ENCODE data around the gene TENM4. TPM values are rescaled to one million over a fixed set of nuclear protein-coding genes. Genes with fewer than 3 reads are reported as not detected.

Gene TENM4
- total and polyA plus RNA-seq, 11 donors: 0.08 to 6.4 (median 1.0) TPM

DNA sequence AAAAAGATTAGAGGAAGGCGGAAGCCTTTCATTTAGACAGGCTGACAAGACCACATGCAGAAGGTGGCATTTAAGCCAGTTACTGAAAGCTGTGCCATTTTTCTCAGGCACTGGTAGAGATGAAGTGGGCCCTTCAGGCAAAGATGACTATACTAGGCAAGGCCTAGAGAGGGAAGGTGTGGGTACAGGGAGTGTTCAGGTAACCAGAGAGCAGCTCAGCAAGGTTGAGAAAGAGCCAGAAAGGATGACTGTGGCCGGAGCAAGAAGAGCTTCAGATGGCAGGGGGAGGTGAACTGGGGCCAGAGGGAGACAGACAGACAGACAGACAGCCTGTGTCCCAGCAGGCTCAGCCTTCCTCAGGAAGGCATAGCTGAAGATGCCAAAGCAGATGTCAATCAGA lies 778.0 kb downstream of the TENM4 start:
- no peaks in the 10 kb centered on the region for H3K27me3 ChIP-seq
- no peak overlapping the region for H3K27ac ChIP-seq
- H3K36me3 ChIP-seq: no peaks in the 10 kb centered on the region
- no peaks in the 10 kb centered on the region for H3K4me1 ChIP-seq
- TF ChIP-seq POLR2A (IDR thresholded peaks at IDR 0.05): no peak
- TF ChIP-seq, protein P1, sequence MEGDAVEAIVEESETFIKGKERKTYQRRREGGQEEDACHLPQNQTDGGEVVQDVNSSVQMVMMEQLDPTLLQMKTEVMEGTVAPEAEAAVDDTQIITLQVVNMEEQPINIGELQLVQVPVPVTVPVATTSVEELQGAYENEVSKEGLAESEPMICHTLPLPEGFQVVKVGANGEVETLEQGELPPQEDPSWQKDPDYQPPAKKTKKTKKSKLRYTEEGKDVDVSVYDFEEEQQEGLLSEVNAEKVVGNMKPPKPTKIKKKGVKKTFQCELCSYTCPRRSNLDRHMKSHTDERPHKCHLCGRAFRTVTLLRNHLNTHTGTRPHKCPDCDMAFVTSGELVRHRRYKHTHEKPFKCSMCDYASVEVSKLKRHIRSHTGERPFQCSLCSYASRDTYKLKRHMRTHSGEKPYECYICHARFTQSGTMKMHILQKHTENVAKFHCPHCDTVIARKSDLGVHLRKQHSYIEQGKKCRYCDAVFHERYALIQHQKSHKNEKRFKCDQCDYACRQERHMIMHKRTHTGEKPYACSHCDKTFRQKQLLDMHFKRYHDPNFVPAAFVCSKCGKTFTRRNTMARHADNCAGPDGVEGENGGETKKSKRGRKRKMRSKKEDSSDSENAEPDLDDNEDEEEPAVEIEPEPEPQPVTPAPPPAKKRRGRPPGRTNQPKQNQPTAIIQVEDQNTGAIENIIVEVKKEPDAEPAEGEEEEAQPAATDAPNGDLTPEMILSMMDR (IDR thresholded peaks at IDR 0.05): no peak
- ATAC-seq (no peak), DNase-seq (no peak)
- intact Hi-C loops (cut with DNase I): no loop called here
- WGBS, 4 donors: 92 to 96% (median 93%) methylated on average over 2 of the region's 2 CpGs
- no peaks in the 10 kb centered on the region for H3K9me3 ChIP-seq
- no peak overlapping the region for H3K4me3 ChIP-seq

DNA sequence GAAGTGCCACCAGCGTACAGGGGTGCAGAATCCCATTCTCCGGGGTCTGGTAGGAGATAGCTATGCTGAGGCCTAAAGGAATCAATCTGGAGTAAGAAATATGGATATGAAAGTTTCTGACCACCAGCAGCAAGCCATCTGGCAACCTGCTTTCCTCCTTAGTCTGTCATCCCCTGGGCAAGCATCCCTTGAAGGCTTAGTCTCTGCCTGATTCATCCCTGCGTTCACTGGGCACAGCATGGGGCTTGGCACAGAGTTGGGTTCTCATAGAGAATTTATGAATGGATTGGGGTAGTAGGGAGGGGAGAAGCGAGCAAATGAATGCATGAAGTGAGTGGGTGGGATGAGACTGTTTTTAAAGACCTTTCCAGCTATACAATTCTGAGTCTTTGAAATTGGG lies 780.4 kb downstream of the TENM4 start:
- DNase-seq (no peak), ATAC-seq (no peak)
- TF ChIP-seq POLR2A (IDR thresholded peaks at IDR 0.05): no peak
- WGBS, 4 donors: 89 to 92% (median 91%) methylated on average over 4 of the region's 4 CpGs
- Histone ChIP-seq H3K27ac (no peak overlapping the region), H3K4me3 (no peak overlapping the region), H3K9me3 (no peaks in the 10 kb centered on the region), H3K4me1 (no peaks in the 10 kb centered on the region), H3K27me3 (no peaks in the 10 kb centered on the region), H3K36me3 (no peaks in the 10 kb centered on the region)
- intact Hi-C loops (cut with DNase I): no loop called here

DNA sequence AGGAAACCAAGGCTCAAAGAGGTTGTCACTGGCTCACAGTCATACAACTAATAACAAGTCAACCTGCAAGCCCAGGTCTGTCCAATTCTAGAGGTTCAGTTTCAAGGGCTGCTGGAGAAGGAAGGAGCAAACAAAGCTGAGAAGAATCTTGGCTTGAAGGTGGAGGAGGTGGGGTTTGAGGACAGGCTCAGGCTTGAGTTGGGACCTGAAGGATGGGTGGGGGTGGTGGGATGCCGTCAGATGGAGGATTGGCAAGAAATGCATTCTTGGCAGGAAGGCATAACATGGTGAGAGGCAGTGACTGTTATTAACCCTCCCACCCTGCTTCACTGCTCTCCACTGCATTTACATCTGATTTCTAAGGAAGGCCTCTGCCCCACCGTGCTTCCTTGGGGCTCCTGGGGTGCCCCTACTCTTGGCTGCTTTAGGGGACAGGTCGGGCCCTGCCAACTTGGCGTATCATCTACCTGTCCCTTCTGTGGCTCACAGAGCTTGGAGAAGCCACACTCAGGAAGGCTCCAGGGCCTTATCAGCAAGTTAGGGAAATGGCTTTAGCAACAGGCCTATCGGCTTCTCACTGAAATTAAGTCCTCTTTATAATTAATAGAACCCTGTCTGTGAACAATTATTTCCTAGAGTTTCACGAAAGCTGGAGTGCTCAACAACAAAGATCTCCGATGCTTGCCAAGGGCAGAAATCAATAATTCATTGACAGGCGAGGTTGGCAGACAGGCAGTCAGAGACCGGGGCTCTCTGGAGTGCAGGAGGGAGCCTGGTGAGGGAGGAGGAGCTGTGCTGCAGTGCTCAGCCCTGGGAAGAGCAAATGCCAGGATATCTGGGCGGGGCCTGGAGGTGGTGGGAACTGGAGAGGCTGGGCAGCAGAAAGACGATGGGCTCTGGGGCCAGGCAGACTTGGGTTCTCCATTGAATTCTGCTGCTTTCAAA lies 781.2 kb downstream of the TENM4 start:
- TF ChIP-seq, protein P1 (IDR thresholded peaks at IDR 0.05): no peak
- TF ChIP-seq POLR2A (IDR thresholded peaks at IDR 0.05): no peak
- ATAC-seq (no peak), DNase-seq (no peak)
- no peaks in the 10 kb centered on the region for H3K9me3 ChIP-seq
- intact Hi-C loops (cut with DNase I): no loop called here
- no peaks in the 10 kb centered on the region for H3K36me3 ChIP-seq
- no peak overlapping the region for H3K27ac ChIP-seq
- H3K4me3 ChIP-seq: no peak overlapping the region
- WGBS, 4 donors: 80 to 84% (median 81%) methylated on average over 11 of the region's 11 CpGs
- H3K4me1 ChIP-seq: no peaks in the 10 kb centered on the region
- H3K27me3 ChIP-seq: no peaks in the 10 kb centered on the region

DNA sequence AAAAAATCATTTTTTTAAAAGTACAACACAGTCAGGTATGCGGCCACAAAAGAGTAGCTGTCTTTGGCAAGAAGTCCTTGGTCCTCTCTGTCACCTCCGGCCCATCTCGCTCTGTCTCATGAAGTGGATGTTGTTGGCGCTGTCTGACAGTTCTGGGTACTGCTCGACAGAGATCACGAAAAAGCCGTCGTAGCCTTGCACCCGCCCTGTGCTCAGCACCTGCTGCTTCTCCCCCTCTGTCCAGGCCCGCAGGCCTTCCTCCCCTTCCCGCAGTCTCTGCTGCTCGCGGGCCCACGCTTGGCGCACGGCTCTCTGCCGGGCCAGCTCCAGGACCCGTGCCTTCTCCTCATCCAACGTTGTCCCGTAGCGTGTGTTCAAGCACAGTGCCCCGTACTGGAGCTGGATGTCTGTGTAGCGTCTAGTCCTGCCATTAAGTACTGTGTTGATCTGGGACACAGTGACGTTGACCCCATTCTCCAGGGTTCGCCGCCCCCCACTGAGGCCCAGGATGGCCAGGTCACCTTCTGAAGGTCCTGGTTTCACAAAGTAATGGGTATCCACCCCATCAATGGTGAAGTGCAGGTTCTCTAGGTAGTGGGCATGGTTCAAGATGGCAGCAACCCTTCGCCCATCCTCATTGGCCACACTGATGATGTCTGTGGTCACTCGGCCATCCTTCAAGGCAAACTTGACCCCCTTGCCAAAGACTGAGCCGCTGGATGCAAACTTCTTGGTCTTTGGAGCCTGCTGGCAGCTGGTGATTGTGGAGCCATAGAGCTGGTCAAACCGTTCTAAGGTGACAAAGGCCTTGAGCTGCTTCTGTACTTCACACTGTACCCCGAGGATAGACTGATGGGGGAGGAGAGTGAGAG lies 782.6 kb downstream of the TENM4 start:
- Histone ChIP-seq H3K36me3 (no peaks in the 10 kb centered on the region), H3K4me1 (no peaks in the 10 kb centered on the region), H3K4me3 (no peak overlapping the region), H3K27ac (no peak overlapping the region), H3K27me3 (no peaks in the 10 kb centered on the region), H3K9me3 (no peaks in the 10 kb centered on the region)
- DNase-seq (no peak), ATAC-seq (no peak)
- intact Hi-C loops (cut with DNase I): no loop called here
- TF ChIP-seq POLR2A (IDR thresholded peaks at IDR 0.05): no peak
- TF ChIP-seq, protein P1 (IDR thresholded peaks at IDR 0.05): no peak
- WGBS, 4 donors: 93 to 94% (median 94%) methylated on average over 28 to 31 of the region's 31 CpGs

Measured in heart left ventricle (tissue), 16 donors.